Measurements from ENCODE around the gene RPS6KA1.

Gene RPS6KA1

DNA sequence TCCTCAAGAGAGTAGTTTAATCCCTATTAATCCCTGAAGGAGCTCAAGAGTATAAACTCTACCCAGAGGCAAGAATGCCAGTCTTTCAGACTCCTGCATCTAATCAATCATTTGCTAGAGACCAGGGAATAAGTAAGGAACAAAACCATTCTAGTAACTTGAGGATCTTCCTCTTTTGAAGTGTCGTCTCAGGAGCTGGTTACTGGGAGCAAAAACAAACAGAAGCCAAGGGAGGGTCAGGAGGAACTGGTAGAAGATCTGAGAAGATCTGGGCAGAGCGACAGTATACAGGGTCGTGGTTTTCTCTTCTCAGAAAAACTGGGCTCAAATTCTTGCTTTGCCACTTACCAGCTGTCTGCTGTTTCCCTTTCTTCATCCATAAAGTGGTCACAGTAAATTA, 69.3 kb downstream of the RPS6KA1 start:
- TF ChIP-seq POLR2AphosphoS5 (IDR thresholded peaks at IDR 0.05; ENCODE audit: low read depth): no peak
- TF ChIP-seq, protein P1, sequence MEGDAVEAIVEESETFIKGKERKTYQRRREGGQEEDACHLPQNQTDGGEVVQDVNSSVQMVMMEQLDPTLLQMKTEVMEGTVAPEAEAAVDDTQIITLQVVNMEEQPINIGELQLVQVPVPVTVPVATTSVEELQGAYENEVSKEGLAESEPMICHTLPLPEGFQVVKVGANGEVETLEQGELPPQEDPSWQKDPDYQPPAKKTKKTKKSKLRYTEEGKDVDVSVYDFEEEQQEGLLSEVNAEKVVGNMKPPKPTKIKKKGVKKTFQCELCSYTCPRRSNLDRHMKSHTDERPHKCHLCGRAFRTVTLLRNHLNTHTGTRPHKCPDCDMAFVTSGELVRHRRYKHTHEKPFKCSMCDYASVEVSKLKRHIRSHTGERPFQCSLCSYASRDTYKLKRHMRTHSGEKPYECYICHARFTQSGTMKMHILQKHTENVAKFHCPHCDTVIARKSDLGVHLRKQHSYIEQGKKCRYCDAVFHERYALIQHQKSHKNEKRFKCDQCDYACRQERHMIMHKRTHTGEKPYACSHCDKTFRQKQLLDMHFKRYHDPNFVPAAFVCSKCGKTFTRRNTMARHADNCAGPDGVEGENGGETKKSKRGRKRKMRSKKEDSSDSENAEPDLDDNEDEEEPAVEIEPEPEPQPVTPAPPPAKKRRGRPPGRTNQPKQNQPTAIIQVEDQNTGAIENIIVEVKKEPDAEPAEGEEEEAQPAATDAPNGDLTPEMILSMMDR (IDR thresholded peaks at IDR 0.05; ENCODE audit: insufficient read depth, low read length): no peak
- TF ChIP-seq, protein P2, sequence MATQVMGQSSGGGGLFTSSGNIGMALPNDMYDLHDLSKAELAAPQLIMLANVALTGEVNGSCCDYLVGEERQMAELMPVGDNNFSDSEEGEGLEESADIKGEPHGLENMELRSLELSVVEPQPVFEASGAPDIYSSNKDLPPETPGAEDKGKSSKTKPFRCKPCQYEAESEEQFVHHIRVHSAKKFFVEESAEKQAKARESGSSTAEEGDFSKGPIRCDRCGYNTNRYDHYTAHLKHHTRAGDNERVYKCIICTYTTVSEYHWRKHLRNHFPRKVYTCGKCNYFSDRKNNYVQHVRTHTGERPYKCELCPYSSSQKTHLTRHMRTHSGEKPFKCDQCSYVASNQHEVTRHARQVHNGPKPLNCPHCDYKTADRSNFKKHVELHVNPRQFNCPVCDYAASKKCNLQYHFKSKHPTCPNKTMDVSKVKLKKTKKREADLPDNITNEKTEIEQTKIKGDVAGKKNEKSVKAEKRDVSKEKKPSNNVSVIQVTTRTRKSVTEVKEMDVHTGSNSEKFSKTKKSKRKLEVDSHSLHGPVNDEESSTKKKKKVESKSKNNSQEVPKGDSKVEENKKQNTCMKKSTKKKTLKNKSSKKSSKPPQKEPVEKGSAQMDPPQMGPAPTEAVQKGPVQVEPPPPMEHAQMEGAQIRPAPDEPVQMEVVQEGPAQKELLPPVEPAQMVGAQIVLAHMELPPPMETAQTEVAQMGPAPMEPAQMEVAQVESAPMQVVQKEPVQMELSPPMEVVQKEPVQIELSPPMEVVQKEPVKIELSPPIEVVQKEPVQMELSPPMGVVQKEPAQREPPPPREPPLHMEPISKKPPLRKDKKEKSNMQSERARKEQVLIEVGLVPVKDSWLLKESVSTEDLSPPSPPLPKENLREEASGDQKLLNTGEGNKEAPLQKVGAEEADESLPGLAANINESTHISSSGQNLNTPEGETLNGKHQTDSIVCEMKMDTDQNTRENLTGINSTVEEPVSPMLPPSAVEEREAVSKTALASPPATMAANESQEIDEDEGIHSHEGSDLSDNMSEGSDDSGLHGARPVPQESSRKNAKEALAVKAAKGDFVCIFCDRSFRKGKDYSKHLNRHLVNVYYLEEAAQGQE (IDR thresholded peaks at IDR 0.05; ENCODE audit: insufficient replicate concordance, low read depth): no peak
- TF ChIP-seq SPI1 (IDR thresholded peaks at IDR 0.05; ENCODE audit: borderline replicate concordance, low read depth): peak; percentile 57; the same call in 1 of the 2 replicates
- no peak for TF ChIP-seq GABPA (IDR thresholded peaks at IDR 0.05; ENCODE audit: low read depth)
- peak overlapping the region; percentile 63 for H3K27ac ChIP-seq (replicated peaks)
- no peaks in the 10 kb centered on the region for H3K27me3 ChIP-seq (ENCODE audit: insufficient read depth, poor library complexity, severe bottlenecking)
- H3K4me3 ChIP-seq (replicated peaks; ENCODE audit: insufficient read depth, low read length): no peak overlapping the region
- peak in 1 of 2 experiments; percentile 75 for DNase-seq (ENCODE audit: low read depth in 1 of 2, low spot score in 1 of 2)

DNA sequence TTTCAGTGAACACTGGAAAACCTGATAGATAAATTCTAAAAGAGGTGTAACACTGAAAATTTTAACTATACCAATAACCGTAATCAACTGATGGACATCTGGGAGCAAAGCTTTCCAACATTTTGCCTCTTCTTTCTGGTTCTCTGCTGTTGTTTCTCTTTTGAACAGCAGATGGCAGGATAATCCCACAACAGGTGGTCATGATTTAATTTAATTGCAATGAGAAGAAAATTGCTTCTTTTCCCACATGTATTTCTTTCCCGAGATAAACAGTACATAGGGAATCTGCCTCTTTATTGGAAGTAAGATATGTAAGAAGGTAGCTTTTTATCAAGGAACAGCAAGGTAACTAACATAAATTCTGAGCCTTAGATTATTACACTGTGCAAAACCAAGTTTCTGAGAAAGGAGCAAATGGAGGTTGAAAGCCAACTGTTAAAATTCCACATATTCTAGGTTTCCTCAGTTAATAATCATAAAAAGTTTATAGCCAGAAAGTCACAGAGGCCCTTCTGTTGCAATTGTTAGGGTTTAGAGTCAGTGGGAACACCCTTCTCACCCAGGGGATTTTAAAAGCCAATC, 72.9 kb downstream of the RPS6KA1 start:
- Histone ChIP-seq H3K4me3 (replicated peaks; ENCODE audit: insufficient read depth, low read length) (no peak overlapping the region), H3K27me3 (ENCODE audit: insufficient read depth, poor library complexity, severe bottlenecking) (no peaks in the 10 kb centered on the region), H3K27ac (replicated peaks) (no peak overlapping the region)
- DNase-seq (ENCODE audit: low read depth in 1 of 2, low spot score in 1 of 2): peak; percentile 40 to 67
- TF ChIP-seq, protein P2 (IDR thresholded peaks at IDR 0.05; ENCODE audit: insufficient replicate concordance, low read depth): no peak
- no peak for TF ChIP-seq POLR2AphosphoS5 (IDR thresholded peaks at IDR 0.05; ENCODE audit: low read depth)
- TF ChIP-seq, protein P1 (IDR thresholded peaks at IDR 0.05; ENCODE audit: insufficient read depth, low read length): peak; percentile 68
- no peak for TF ChIP-seq SPI1 (IDR thresholded peaks at IDR 0.05; ENCODE audit: borderline replicate concordance, low read depth)
- TF ChIP-seq GABPA (IDR thresholded peaks at IDR 0.05; ENCODE audit: low read depth): no peak

DNA sequence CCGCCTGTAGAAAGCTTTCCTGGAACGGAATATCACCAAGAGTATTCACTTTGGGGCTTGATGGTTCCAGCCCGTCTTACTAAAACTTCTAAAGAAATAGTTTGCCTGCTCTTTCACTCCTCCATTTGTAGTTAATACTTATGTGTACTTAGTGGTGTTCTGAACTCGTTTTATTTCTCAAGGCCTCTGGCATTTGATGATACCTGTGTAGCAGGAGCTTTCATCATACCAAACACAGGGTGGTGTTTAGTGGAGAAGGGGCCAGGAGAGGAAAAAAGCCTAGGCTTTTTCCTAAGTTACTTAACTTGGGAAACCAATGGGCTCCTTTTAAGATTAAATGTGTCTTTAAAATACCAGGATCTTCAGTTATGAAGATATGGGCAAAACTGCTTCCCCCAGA, 74.3 kb downstream of the RPS6KA1 start:
- H3K27ac ChIP-seq (replicated peaks): no peak overlapping the region
- DNase-seq (ENCODE audit: low read depth in 1 of 2, low spot score in 1 of 2): no peak
- H3K27me3 ChIP-seq (ENCODE audit: insufficient read depth, poor library complexity, severe bottlenecking): no peaks in the 10 kb centered on the region
- TF ChIP-seq, protein P1 (IDR thresholded peaks at IDR 0.05; ENCODE audit: insufficient read depth, low read length): no peak
- TF ChIP-seq GABPA (IDR thresholded peaks at IDR 0.05; ENCODE audit: low read depth): no peak
- TF ChIP-seq POLR2AphosphoS5 (IDR thresholded peaks at IDR 0.05; ENCODE audit: low read depth): no peak
- TF ChIP-seq SPI1 (IDR thresholded peaks at IDR 0.05; ENCODE audit: borderline replicate concordance, low read depth): no peak
- TF ChIP-seq, protein P2 (IDR thresholded peaks at IDR 0.05; ENCODE audit: insufficient replicate concordance, low read depth): no peak
- no peak overlapping the region for H3K4me3 ChIP-seq (replicated peaks; ENCODE audit: insufficient read depth, low read length)

Data from HL-60 (cell line).